NAMALWA (cell line): ENCODE results near the gene TPCN1.
A peak's percentile ranks its signal among the peaks of the same experiment; 100 is the strongest.

Experiments
- DNase-seq: peaks from one replicate; pipeline ENCODE4 v3.0.0-alpha.2; 2015; ENCODE audit warnings: low spot score

TPCN1 gene

GRCh38 chr12:113334786-113335539 lies 113.7 kb downstream of the TPCN1 start, which contains the start of gene SLC8B1:
TSS of gene SLC8B1 (minus strand) at chr12:113335109. CDS start at chr12:113332878, 2,231 bp downstream.
- peak; percentile 84 for DNase-seq

- DNase-seq: no peak
Observed at GRCh38 chr12:113339540-113339939, 118.3 kb downstream of the TPCN1 start.

GRCh38 chr12:113340061-113340460 lies 118.8 kb downstream of the TPCN1 start:
- DNase-seq: no peak

- DNase-seq: no peak
Observed at GRCh38 chr12:113341535-113341934, 120.3 kb downstream of the TPCN1 start.

- no peak for DNase-seq
Observed at GRCh38 chr12:113345318-113345717, 124.1 kb downstream of the TPCN1 start.

GRCh38 chr12:113346353-113346752 lies 125.1 kb downstream of the TPCN1 start:
- no peak for DNase-seq

- no peak for DNase-seq
Observed at GRCh38 chr12:113347107-113347506, 125.8 kb downstream of the TPCN1 start.

GRCh38 chr12:113347892-113348291 lies 126.6 kb downstream of the TPCN1 start:
- no peak for DNase-seq
